Breast epithelium (tissue), 4 donors: ENCODE measurements around the gene CDKL1. TPM values are rescaled to one million over a fixed set of nuclear protein-coding genes. Genes with fewer than 3 reads are reported as not detected.

Experiments used
- DNase-seq, 2 donors: peaks; one replicate each; pipeline ENCODE4 v3.0.0-alpha.2; 2019; ENCODE audit warnings: low spot score in 2 of 2
- H3K27ac ChIP-seq, 2 donors: fragments of 200-600 bp; sonication (generic) in 1 of 2; one replicate each; pipeline ENCODE4 v1.5.1; 2016 to 2019; ENCODE audit warnings: mild to moderate bottlenecking in 1 of 2
- H3K27me3 ChIP-seq, 2 donors: fragments of 200-600 bp; sonication (generic) in 1 of 2; one replicate each; pipeline versions ENCODE4 v1.5.1 to v1.6.0; 2017 to 2019; ENCODE audit warnings: control low read depth in 1 of 2, mild to moderate bottlenecking in 1 of 2
- H3K36me3 ChIP-seq: fragments of 200-600 bp; one replicate; pipeline ENCODE4 v1.5.1; 2019
- H3K4me1 ChIP-seq, 2 donors: fragments of 200-600 bp; sonication (generic); one replicate each; pipeline ENCODE4 v1.5.1; 2016 to 2019; ENCODE audit warnings: control low read depth in 1 of 2
- H3K4me3 ChIP-seq, 3 donors: fragments of 200-600 bp; sonication (generic); 1 replicate in 2 of 3; 2 replicates in 1 of 3; pipeline ENCODE4 v1.5.1; 2016 to 2019; ENCODE audit warnings: mild to moderate bottlenecking in 3 of 3, moderate library complexity in 2 of 3
- H3K9me3 ChIP-seq, 2 donors: fragments of 200-600 bp; sonication (generic) in 1 of 2; one replicate each; pipeline ENCODE4 v1.5.1; 2016 to 2019; ENCODE audit warnings: control low read depth in 1 of 2
- CTCF ChIP-seq, 3 donors: fragments of 450-650 bp; IDR thresholded peaks; one replicate each; pipeline ENCODE4 v1.5.1; 2016 to 2017; ENCODE audit warnings: antibody characterized with exemption in 3 of 3, mild to moderate bottlenecking in 3 of 3, moderate library complexity in 3 of 3
- POLR2A ChIP-seq: fragments of 450-650 bp; IDR thresholded peaks from one replicate; pipeline ENCODE4 v1.6.1; 2016; ENCODE audit warnings: antibody characterized with exemption, mild to moderate bottlenecking, moderate library complexity
- POLR2AphosphoS5 ChIP-seq, 3 donors: sonication (generic); formaldehyde crosslinking; IDR thresholded peaks; one replicate each; pipeline ENCODE4 v1.6.1; 2017; ENCODE audit warnings: antibody characterized with exemption in 3 of 3
- intact Hi-C: fragments of 100-400 bp; cut with DNase I; formaldehyde crosslinking; loops from one replicate; pipeline ENCODE4 v1.15.1; 2023; ENCODE audit warnings: low total_unique reads
- total RNA-seq, 3 donors: library from RNA; depleted of rRNA; stranded (reverse); fragments of >200 nt; gene quantifications; one replicate each; pipeline ENCODE4 v1.1.0, GENCODE V29; 2016

The CDKL1 gene
- total RNA-seq, 3 donors from 2014 or later = 9.2 to 23.4 (median 10.5) TPM

GRCh38 chr14:50423529-50423928, 26.8 kb upstream of the CDKL1 start:
- no peak overlapping the region for H3K27ac ChIP-seq
- no peak for DNase-seq
- TF ChIP-seq POLR2A (no peak), POLR2AphosphoS5 (IDR thresholded peaks at IDR 0.05) (no peak), CTCF (IDR thresholded peaks at IDR 0.05) (no peak)
- no peaks in the 10 kb centered on the region for H3K27me3 ChIP-seq
- no peaks in the 10 kb centered on the region for H3K9me3 ChIP-seq
- no peaks in the 10 kb centered on the region for H3K36me3 ChIP-seq
- no peak overlapping the region for H3K4me3 ChIP-seq
- no peaks in the 10 kb centered on the region for H3K4me1 ChIP-seq
- intact Hi-C loops = no loop called here

GRCh38 chr14:50421499-50421898, 24.8 kb upstream of the CDKL1 start:
- Histone ChIP-seq H3K4me1 (no peaks in the 10 kb centered on the region), H3K27ac (no peak overlapping the region), H3K4me3 (no peak overlapping the region), H3K27me3 (no peaks in the 10 kb centered on the region), H3K9me3 (no peaks in the 10 kb centered on the region), H3K36me3 (no peaks in the 10 kb centered on the region)
- TF ChIP-seq POLR2A = no peak
- intact Hi-C loops = no loop called here
- DNase-seq = no peak

GRCh38 chr14:50417853-50418252, 21.2 kb upstream of the CDKL1 start:
- TF ChIP-seq POLR2AphosphoS5 (IDR thresholded peaks at IDR 0.05) (no peak), CTCF (IDR thresholded peaks at IDR 0.05) (no peak), POLR2A (no peak)
- Histone ChIP-seq H3K36me3 (no peaks in the 10 kb centered on the region), H3K4me1 (no peaks in the 10 kb centered on the region), H3K27me3 (no peaks in the 10 kb centered on the region), H3K4me3 (no peak overlapping the region), H3K9me3 (no peaks in the 10 kb centered on the region), H3K27ac (no peak overlapping the region)
- DNase-seq = no peak
- intact Hi-C loops = no loop called here

- no peak for DNase-seq
- TF ChIP-seq POLR2AphosphoS5 (IDR thresholded peaks at IDR 0.05) (no peak), POLR2A (no peak), CTCF (IDR thresholded peaks at IDR 0.05) (no peak)
- H3K36me3 ChIP-seq = no peaks in the 10 kb centered on the region
- H3K27me3 ChIP-seq = no peaks in the 10 kb centered on the region
- no peaks in the 10 kb centered on the region for H3K4me1 ChIP-seq
- intact Hi-C loops = no loop called here
- no peak overlapping the region for H3K27ac ChIP-seq
- no peak overlapping the region for H3K4me3 ChIP-seq
- H3K9me3 ChIP-seq = no peaks in the 10 kb centered on the region
These were observed 14.2 kb upstream of the CDKL1 start for GRCh38 chr14:50410921-50411320.

GRCh38 chr14:50410071-50410470, 13.4 kb upstream of the CDKL1 start:
- Histone ChIP-seq H3K4me3 (no peak overlapping the region), H3K27ac (no peak overlapping the region), H3K4me1 (no peaks in the 10 kb centered on the region), H3K27me3 (no peaks in the 10 kb centered on the region), H3K36me3 (no peaks in the 10 kb centered on the region), H3K9me3 (no peaks in the 10 kb centered on the region)
- TF ChIP-seq CTCF (IDR thresholded peaks at IDR 0.05) (no peak), POLR2A (no peak), POLR2AphosphoS5 (IDR thresholded peaks at IDR 0.05) (no peak)
- DNase-seq = no peak
- intact Hi-C loops = no loop called here
